SU-DHL-6 (cell line): ENCODE data around the gene PPM1L.

Experiments
- H2AFZ ChIP-seq: fragments of 200-600 bp; sonication (generic); 2 replicates; pipeline ENCODE4 v1.6.1; 2014; ENCODE audit warnings: low read depth, mild to moderate bottlenecking, moderate library complexity, mixed read lengths, antibody characterized with exemption, low read length; ENCODE audit not compliant: severe bottlenecking
- H3F3A ChIP-seq: fragments of 200-600 bp; shearing (Covaris generic); 2 replicates; pipeline ENCODE4 v1.6.0; 2016; ENCODE audit warnings: antibody characterized with exemption, mild to moderate bottlenecking; ENCODE audit not compliant: insufficient read depth
- H3K27ac ChIP-seq: fragments of 200-600 bp; sonication (generic); 2 replicates; pipeline ENCODE4 v1.5.1; 2016; ENCODE audit warnings: low read depth, mild to moderate bottlenecking, low read length, moderate library complexity, mixed read lengths
- H3K27me3 ChIP-seq: fragments of 200-600 bp; sonication (generic), shearing (Covaris generic); 2 replicates; pipeline ENCODE4 v1.6.0; 2014; ENCODE audit warnings: mild to moderate bottlenecking, low read length
- H3K36me3 ChIP-seq: fragments of 200-600 bp; sonication (generic); 2 replicates; pipeline ENCODE4 v1.6.1; 2014; ENCODE audit warnings: mild to moderate bottlenecking, low read length, mixed read lengths
- H3K4me2 ChIP-seq: fragments of 300-600, 200-600 bp; shearing (Covaris generic), sonication (generic); 2 replicates; pipeline ENCODE4 v1.6.0; 2014; ENCODE audit warnings: low read length, low read depth, mild to moderate bottlenecking; ENCODE audit not compliant: poor library complexity, severe bottlenecking
- H3K4me3 ChIP-seq: fragments of 200-600 bp; sonication (generic); 2 replicates; pipeline ENCODE4 v1.5.1; 2014; ENCODE audit warnings: antibody characterized with exemption, low read length, mild to moderate bottlenecking, mixed read lengths; ENCODE audit not compliant: insufficient read depth, poor library complexity, severe bottlenecking
- H3K79me2 ChIP-seq: fragments of 200-600 bp; sonication (generic); 2 replicates; pipeline ENCODE4 v1.6.1; 2014; ENCODE audit warnings: mild to moderate bottlenecking, low read length, moderate library complexity; ENCODE audit not compliant: insufficient read depth
- H3K9ac ChIP-seq: fragments of 200-600 bp; sonication (generic); 2 replicates; pipeline ENCODE4 v1.7.0; 2014; ENCODE audit warnings: mild to moderate bottlenecking, low read length
- H3K9me2 ChIP-seq: fragments of 200-600 bp; sonication (generic); replicated peaks from 2 replicates; pipeline ENCODE4 v1.6.1; 2014; ENCODE audit warnings: low read length; ENCODE audit not compliant: insufficient read depth
- H3K9me3 ChIP-seq: fragments of 200-600 bp; sonication (generic); 2 replicates; pipeline ENCODE4 v1.6.1; 2014; ENCODE audit warnings: low read length, mixed read lengths; ENCODE audit not compliant: insufficient read depth
- H4K20me1 ChIP-seq: fragments of 200-600 bp; sonication (generic); 2 replicates; pipeline ENCODE4 v1.6.1; 2014; ENCODE audit warnings: low read depth, mild to moderate bottlenecking, antibody characterized with exemption, low read length, moderate library complexity, mixed read lengths
- EZH2phosphoT487 ChIP-seq: fragments of 200-600 bp; sonication (generic), shearing (Covaris generic); conservative IDR thresholded peaks from 2 replicates; pipeline ENCODE4 v1.6.1; 2018; ENCODE audit warnings: mild to moderate bottlenecking, antibody characterized with exemption, low read length, moderate library complexity, mixed read lengths
- TF ChIP-seq, protein P1 (sequence below): fragments of 200-600 bp; sonication (generic); IDR thresholded peaks from one replicate; pipeline ENCODE4 v1.5.1; 2017; ENCODE audit warnings: antibody characterized with exemption, mild to moderate bottlenecking, low read length, moderate library complexity; ENCODE audit not compliant: insufficient read depth, poor library complexity, severe bottlenecking

The PPM1L gene

GRCh38 chr3:160950542-160950941 lies 194.5 kb downstream of the PPM1L start:
- H4K20me1 ChIP-seq = no peaks in the 10 kb centered on the region
- H3K27ac ChIP-seq = no peak overlapping the region
- H3K4me2 ChIP-seq = no peak overlapping the region
- TF ChIP-seq, protein P1, sequence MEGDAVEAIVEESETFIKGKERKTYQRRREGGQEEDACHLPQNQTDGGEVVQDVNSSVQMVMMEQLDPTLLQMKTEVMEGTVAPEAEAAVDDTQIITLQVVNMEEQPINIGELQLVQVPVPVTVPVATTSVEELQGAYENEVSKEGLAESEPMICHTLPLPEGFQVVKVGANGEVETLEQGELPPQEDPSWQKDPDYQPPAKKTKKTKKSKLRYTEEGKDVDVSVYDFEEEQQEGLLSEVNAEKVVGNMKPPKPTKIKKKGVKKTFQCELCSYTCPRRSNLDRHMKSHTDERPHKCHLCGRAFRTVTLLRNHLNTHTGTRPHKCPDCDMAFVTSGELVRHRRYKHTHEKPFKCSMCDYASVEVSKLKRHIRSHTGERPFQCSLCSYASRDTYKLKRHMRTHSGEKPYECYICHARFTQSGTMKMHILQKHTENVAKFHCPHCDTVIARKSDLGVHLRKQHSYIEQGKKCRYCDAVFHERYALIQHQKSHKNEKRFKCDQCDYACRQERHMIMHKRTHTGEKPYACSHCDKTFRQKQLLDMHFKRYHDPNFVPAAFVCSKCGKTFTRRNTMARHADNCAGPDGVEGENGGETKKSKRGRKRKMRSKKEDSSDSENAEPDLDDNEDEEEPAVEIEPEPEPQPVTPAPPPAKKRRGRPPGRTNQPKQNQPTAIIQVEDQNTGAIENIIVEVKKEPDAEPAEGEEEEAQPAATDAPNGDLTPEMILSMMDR = no peak
- TF ChIP-seq EZH2phosphoT487 = no peak
- H3K9ac ChIP-seq = no peak overlapping the region
- H3K27me3 ChIP-seq = no peaks in the 10 kb centered on the region
- H3K4me3 ChIP-seq = no peak overlapping the region
- no peaks in the 10 kb centered on the region for H3K36me3 ChIP-seq
- no peak overlapping the region for H2AFZ ChIP-seq
- H3K9me2 ChIP-seq = no peaks in the 10 kb centered on the region
- H3F3A ChIP-seq = no peaks in the 10 kb centered on the region
- no peaks in the 10 kb centered on the region for H3K9me3 ChIP-seq
- no peaks in the 10 kb centered on the region for H3K79me2 ChIP-seq

- H3K79me2 ChIP-seq = no peaks in the 10 kb centered on the region
- H3K27me3 ChIP-seq = no peaks in the 10 kb centered on the region
- H3K9me3 ChIP-seq = no peaks in the 10 kb centered on the region
- no peak overlapping the region for H3K27ac ChIP-seq
- H3K4me2 ChIP-seq = no peak overlapping the region
- H3K9me2 ChIP-seq = no peaks in the 10 kb centered on the region
- TF ChIP-seq EZH2phosphoT487 = no peak
- TF ChIP-seq, protein P1 = no peak
- no peak overlapping the region for H2AFZ ChIP-seq
- H3K36me3 ChIP-seq = no peaks in the 10 kb centered on the region
- no peaks in the 10 kb centered on the region for H4K20me1 ChIP-seq
- no peak overlapping the region for H3K4me3 ChIP-seq
- no peaks in the 10 kb centered on the region for H3F3A ChIP-seq
- no peak overlapping the region for H3K9ac ChIP-seq
These were observed 194.9 kb downstream of the PPM1L start for GRCh38 chr3:160950954-160951353.

DNA sequence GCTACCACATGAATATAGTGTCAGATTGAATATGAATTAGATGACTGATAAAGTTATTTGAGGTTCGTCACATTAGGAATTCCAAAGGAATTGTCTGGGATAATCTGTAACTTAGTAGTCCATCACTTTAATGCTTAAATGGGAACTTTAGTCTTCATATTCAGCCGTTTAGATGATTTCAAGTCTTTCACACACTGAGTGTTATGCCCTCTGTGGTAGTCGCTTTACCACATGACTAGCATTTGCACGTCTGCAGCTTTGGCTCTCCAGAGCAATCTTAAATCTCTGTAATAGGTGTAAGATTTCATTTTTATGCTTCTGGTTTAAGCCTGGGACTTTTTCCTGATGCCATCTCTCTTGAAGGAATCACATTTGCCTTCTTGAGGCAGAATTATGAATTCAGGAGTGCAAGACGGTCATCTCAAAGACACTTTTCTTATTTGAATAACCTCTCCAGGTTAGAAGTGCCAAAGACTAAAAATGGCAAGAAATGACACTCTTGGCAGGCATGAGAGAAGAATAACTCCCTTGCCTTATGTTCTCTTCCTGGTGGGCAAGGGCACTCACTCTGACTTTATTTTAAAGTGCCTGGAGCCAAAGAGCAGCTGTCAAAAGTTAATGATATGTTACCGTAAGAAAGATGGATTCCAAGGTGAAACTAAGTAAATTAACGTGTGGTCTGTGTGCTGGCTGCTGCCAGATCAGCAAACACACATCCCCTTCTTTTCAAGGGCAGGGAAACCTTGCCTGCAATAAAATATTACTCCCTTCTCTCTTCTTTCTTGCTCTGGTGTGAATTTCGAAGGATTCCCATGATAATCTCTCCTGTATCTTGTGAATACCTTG lies 195.8 kb downstream of the PPM1L start:
- H4K20me1 ChIP-seq = no peaks in the 10 kb centered on the region
- H3K9me2 ChIP-seq = no peaks in the 10 kb centered on the region
- H3K4me3 ChIP-seq = no peak overlapping the region
- no peak overlapping the region for H2AFZ ChIP-seq
- no peak overlapping the region for H3K27ac ChIP-seq
- no peak overlapping the region for H3K9ac ChIP-seq
- no peaks in the 10 kb centered on the region for H3K36me3 ChIP-seq
- no peaks in the 10 kb centered on the region for H3K79me2 ChIP-seq
- H3F3A ChIP-seq = no peaks in the 10 kb centered on the region
- H3K9me3 ChIP-seq = no peaks in the 10 kb centered on the region
- no peak overlapping the region for H3K4me2 ChIP-seq
- no peaks in the 10 kb centered on the region for H3K27me3 ChIP-seq
- TF ChIP-seq, protein P1 = no peak
- no peak for TF ChIP-seq EZH2phosphoT487
